H9 (cell line): ENCODE results near the gene NKPD1. TPM values are rescaled to one million over a fixed set of nuclear protein-coding genes. Genes with fewer than 3 reads are reported as not detected.

Source experiments
- DNase-seq: peaks from one replicate; pipeline ENCODE4 v3.0.0-alpha.2; 2017
- H2AFZ ChIP-seq: one replicate; pipeline ENCODE4 v1.6.1; 2013; ENCODE audit warnings: mild to moderate bottlenecking, low read length, control low read depth, moderate library complexity
- H2AK5ac ChIP-seq: 2 replicates; pipeline ENCODE4 v1.6.1; 2013; ENCODE audit warnings: low read length, control low read depth, mixed read lengths; ENCODE audit not compliant: insufficient read length
- H2BK120ac ChIP-seq: one replicate; pipeline ENCODE4 v1.6.1; 2013; ENCODE audit warnings: low read depth, mild to moderate bottlenecking, low read length, control low read depth, inconsistent platforms; ENCODE audit not compliant: poor library complexity, severe bottlenecking
- H2BK12ac ChIP-seq: 2 replicates; pipeline ENCODE4 v1.6.1; 2013; ENCODE audit warnings: low read length, control low read depth, mixed read lengths, low read depth; ENCODE audit not compliant: insufficient read length
- H2BK15ac ChIP-seq: 2 replicates; pipeline ENCODE4 v1.6.1; 2013; ENCODE audit warnings: low read depth, low read length, control low read depth
- H2BK20ac ChIP-seq: one replicate; pipeline ENCODE4 v1.6.1; 2013; ENCODE audit warnings: low read depth, mild to moderate bottlenecking, low read length, control low read depth, inconsistent platforms; ENCODE audit not compliant: poor library complexity, severe bottlenecking
- H2BK5ac ChIP-seq: 2 replicates; pipeline ENCODE4 v1.6.1; 2013; ENCODE audit warnings: low read length, control low read depth, mixed read lengths; ENCODE audit not compliant: insufficient read length
- H3K14ac ChIP-seq: 2 replicates; pipeline ENCODE4 v1.6.1; 2013; ENCODE audit warnings: low read length, control low read depth; ENCODE audit not compliant: insufficient read depth
- H3K18ac ChIP-seq: 2 replicates; pipeline ENCODE4 v1.6.1; 2013; ENCODE audit warnings: low read depth, mild to moderate bottlenecking, mixed read lengths, low read length, control low read depth; ENCODE audit not compliant: insufficient read length
- H3K23ac ChIP-seq: 2 replicates; pipeline ENCODE4 v1.6.1; 2013; ENCODE audit warnings: low read length, control low read depth, mixed read lengths, low read depth; ENCODE audit not compliant: insufficient read length
- H3K23me2 ChIP-seq: 2 replicates; pipeline ENCODE4 v1.6.1; 2013; ENCODE audit warnings: low read depth, mild to moderate bottlenecking, mixed read lengths, low read length, control low read depth; ENCODE audit not compliant: insufficient read length, poor library complexity, severe bottlenecking
- H3K27ac ChIP-seq: 2 replicates; pipeline ENCODE4 v1.5.1; 2013; ENCODE audit warnings: low read length, control low read depth, mixed read lengths, low read depth; ENCODE audit not compliant: insufficient read length
- H3K27me3 ChIP-seq: 2 replicates; pipeline ENCODE4 v1.6.1; 2013; ENCODE audit warnings: low read length, control low read depth, inconsistent platforms; ENCODE audit not compliant: insufficient read depth
- H3K4ac ChIP-seq: 2 replicates; pipeline ENCODE4 v1.6.1; 2013; ENCODE audit warnings: low read depth, mild to moderate bottlenecking, control low read depth, inconsistent platforms, low read length, moderate library complexity
- H3K4me1 ChIP-seq: 2 replicates; pipeline ENCODE4 v1.6.1; 2013; ENCODE audit warnings: low read length, control low read depth, inconsistent platforms; ENCODE audit not compliant: insufficient read depth
- H3K4me2 ChIP-seq: 2 replicates; pipeline ENCODE4 v1.6.1; 2013; ENCODE audit warnings: low read length, control low read depth, mixed read lengths; ENCODE audit not compliant: insufficient read length, insufficient read depth
- H3K56ac ChIP-seq: 2 replicates; pipeline ENCODE4 v1.6.1; 2013; ENCODE audit warnings: low read depth, mild to moderate bottlenecking, mixed read lengths, low read length, control low read depth; ENCODE audit not compliant: insufficient read length
- H3K79me1 ChIP-seq: 2 replicates; pipeline ENCODE4 v1.6.1; 2013; ENCODE audit warnings: low read depth, mild to moderate bottlenecking, moderate library complexity, low read length, control low read depth, inconsistent platforms; ENCODE audit not compliant: insufficient read depth, poor library complexity, severe bottlenecking
- H3K79me2 ChIP-seq: 2 replicates; pipeline ENCODE4 v1.6.1; 2013; ENCODE audit warnings: low read length, control low read depth, inconsistent platforms; ENCODE audit not compliant: insufficient read depth
- H3K9ac ChIP-seq: 2 replicates; pipeline ENCODE4 v1.6.1; 2013; ENCODE audit warnings: low read length, control low read depth, mixed read lengths; ENCODE audit not compliant: insufficient read length; ENCODE audit errors: extremely low read depth
- H3K9me3 ChIP-seq: one replicate; pipeline ENCODE4 v1.6.1; 2013; ENCODE audit warnings: low read depth, low read length, inconsistent platforms; ENCODE audit not compliant: control insufficient read depth
- H3T11ph ChIP-seq: one replicate; pipeline ENCODE4 v1.6.1; 2013; ENCODE audit warnings: mild to moderate bottlenecking, low read length, control low read depth, inconsistent platforms
- H4K20me1 ChIP-seq: one replicate; pipeline ENCODE4 v1.6.1; 2013; ENCODE audit not compliant: control insufficient read depth, insufficient read length, insufficient read depth
- H4K5ac ChIP-seq: 2 replicates; pipeline ENCODE4 v1.6.1; 2013; ENCODE audit warnings: low read depth, mild to moderate bottlenecking, mixed read lengths, low read length, control low read depth; ENCODE audit not compliant: insufficient read length
- H4K8ac ChIP-seq: replicated peaks from 2 replicates; pipeline ENCODE4 v1.6.1; 2013; ENCODE audit warnings: low read length, control low read depth, mixed read lengths, low read depth; ENCODE audit not compliant: insufficient read length
- H4K91ac ChIP-seq: 2 replicates; pipeline ENCODE4 v1.6.1; 2013; ENCODE audit warnings: low read depth, mild to moderate bottlenecking, moderate library complexity, mixed read lengths, low read length, control low read depth; ENCODE audit not compliant: insufficient read length
- H3K27ac Mint-ChIP-seq, 3 experiments: 2 replicates in 2 of 3; 3 replicates in 1 of 3; pipeline ENCODE4 v1.8.0; 2020 to 2021; ENCODE audit warnings: mixed read lengths in 3 of 3, mild to moderate bottlenecking in 1 of 3, moderate library complexity in 1 of 3
- H3K27me3 Mint-ChIP-seq: 2 replicates; pipeline ENCODE4 v1.8.0; 2021; ENCODE audit warnings: low read depth, mild to moderate bottlenecking, moderate library complexity, mixed read lengths
- H3K36me3 Mint-ChIP-seq, 3 experiments: 2 replicates in 2 of 3; 3 replicates in 1 of 3; pipeline ENCODE4 v1.8.0; 2020 to 2021; ENCODE audit warnings: low read depth in 3 of 3, mixed read lengths in 3 of 3; ENCODE audit not compliant: insufficient read depth in 1 of 3
- H3K4me1 Mint-ChIP-seq, 2 experiments: 2 replicates each; pipeline ENCODE4 v1.8.0; 2020; ENCODE audit warnings: mixed read lengths in 2 of 2
- H3K4me3 Mint-ChIP-seq, 2 experiments: 2 replicates in 1 of 2; 3 replicates in 1 of 2; pipeline ENCODE4 v1.8.0; 2020 to 2021; ENCODE audit warnings: mild to moderate bottlenecking in 2 of 2, mixed read lengths in 2 of 2, moderate library complexity in 1 of 2
- H3K9me3 Mint-ChIP-seq, 2 experiments: 2 replicates in 1 of 2; 3 replicates in 1 of 2; pipeline ENCODE4 v1.8.0; 2020; ENCODE audit warnings: mild to moderate bottlenecking in 2 of 2, mixed read lengths in 2 of 2, moderate library complexity in 1 of 2
- CTCF ChIP-seq: fragments of 200-600 bp; sonication (generic); conservative IDR thresholded peaks from 3 replicates; pipeline ENCODE4 v1.8.0; 2021; ENCODE audit warnings: antibody characterized with exemption, mild to moderate bottlenecking
- WGBS: extraction: QIAGEN DNeasy Blood & Tissue Kit; methylation state at CpG from one replicate; pipeline ENCODE4 v1.1.7; 2013; ENCODE audit warnings: missing lambda C conversion rate, low lambda C conversion rate, mixed read lengths; ENCODE audit not compliant: insufficient read length; ENCODE audit errors: extremely low coverage; 5-methylcytosine and 5-hydroxymethylcytosine counted together
- total RNA-seq: library from RNA; stranded (reverse); gene quantifications from 2 replicates; pipeline ENCODE4 v1.2.1, GENCODE V29; 2021

NKPD1 gene
- total RNA-seq, 1 experiment from 2014 or later, result 0.17 TPM

- Mint-ChIP-seq H3K27me3 (no peaks in the 10 kb centered on the region), H3K4me3 (no peak overlapping the region), H3K36me3 (peaks cover 10 to 27% (median 25%) of the 10 kb centered on the region in 3 experiments; a peak in 6 of 7 replicates), H3K9me3 (no peaks in the 10 kb centered on the region), H3K27ac (peak overlapping the region in 1 of 3 experiments; percentile 44; a peak in 3 of 7 replicates), H3K4me1 (peaks cover 23 to 24% of the 10 kb centered on the region in 2 experiments)
- no peak overlapping the region for H3T11ph ChIP-seq
- H3K4ac ChIP-seq, result no peak overlapping the region
- H4K5ac ChIP-seq, result no peak overlapping the region
- TF ChIP-seq CTCF, result no peak
- no peak overlapping the region for H4K91ac ChIP-seq
- H2BK20ac ChIP-seq, result no peak overlapping the region
- H2BK15ac ChIP-seq, result no peak overlapping the region
- H2BK12ac ChIP-seq, result no peak overlapping the region
- H2BK120ac ChIP-seq, result no peak overlapping the region
- WGBS, result no CpG with 5 or more reads among the region's 24 CpGs
- H3K27ac ChIP-seq, result no peak overlapping the region
- H2AK5ac ChIP-seq, result no peak overlapping the region
- no peaks in the 10 kb centered on the region for H3K79me1 ChIP-seq
- H3K4me1 ChIP-seq, result no peaks in the 10 kb centered on the region
- no peak for DNase-seq
- H3K18ac ChIP-seq, result no peak overlapping the region
- H4K8ac ChIP-seq, result no peak overlapping the region
- H3K23ac ChIP-seq, result no peak overlapping the region
- H3K56ac ChIP-seq, result no peak overlapping the region
- no peaks in the 10 kb centered on the region for H4K20me1 ChIP-seq
- no peak overlapping the region for H3K4me2 ChIP-seq
- H3K79me2 ChIP-seq, result no peaks in the 10 kb centered on the region; the same call in 1 of the 2 replicates
- no peaks in the 10 kb centered on the region for H3K9me3 ChIP-seq
- H2AFZ ChIP-seq, result no peak overlapping the region
- H2BK5ac ChIP-seq, result no peak overlapping the region
- no peaks in the 10 kb centered on the region for H3K27me3 ChIP-seq
- H3K14ac ChIP-seq, result no peak overlapping the region
- no peaks in the 10 kb centered on the region for H3K23me2 ChIP-seq
- H3K9ac ChIP-seq, result no peak overlapping the region
Measured at GRCh38 chr19:45139286-45140143, 21.3 kb downstream of the NKPD1 start.
